CD4-positive, alpha-beta T cell treated with Interleukin-6 at 100 ng/mL for 8 hours (primary cell): Measurements from ENCODE around the gene IRS2.
A peak's percentile ranks its signal among the peaks of the same experiment; 100 is the strongest.

Experiments
- DNase-seq: peaks from one replicate; pipeline ENCODE4 v3.0.0-alpha.2; 2020; ENCODE audit warnings: mixed read lengths, low spot score

Gene IRS2

GRCh38 chr13:109807345-109807744 lies 21.0 kb upstream of the IRS2 start:
- no peak for DNase-seq

GRCh38 chr13:109804654-109805053 lies 18.3 kb upstream of the IRS2 start:
- no peak for DNase-seq

DNA sequence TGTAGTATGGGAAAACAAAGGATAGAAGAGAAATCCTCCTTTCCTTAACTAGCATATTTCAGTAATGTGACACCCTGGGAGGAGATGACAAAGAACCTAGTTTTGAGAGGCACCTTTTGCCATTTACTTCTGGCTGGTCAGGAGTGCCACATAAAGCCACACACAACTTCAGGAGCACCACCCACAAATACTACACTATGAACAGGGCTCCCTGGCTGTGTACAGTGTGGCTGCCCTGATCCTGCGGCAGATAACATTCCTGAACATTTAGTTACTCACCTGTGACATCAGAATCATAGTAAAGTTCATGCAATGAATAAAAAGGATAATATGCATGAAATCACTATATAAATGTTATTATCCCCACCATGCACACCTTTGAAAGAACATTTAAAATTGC lies 17.4 kb upstream of the IRS2 start:
- DNase-seq, result no peak

GRCh38 chr13:109802936-109803335 lies 16.6 kb upstream of the IRS2 start:
- DNase-seq, result no peak

DNA sequence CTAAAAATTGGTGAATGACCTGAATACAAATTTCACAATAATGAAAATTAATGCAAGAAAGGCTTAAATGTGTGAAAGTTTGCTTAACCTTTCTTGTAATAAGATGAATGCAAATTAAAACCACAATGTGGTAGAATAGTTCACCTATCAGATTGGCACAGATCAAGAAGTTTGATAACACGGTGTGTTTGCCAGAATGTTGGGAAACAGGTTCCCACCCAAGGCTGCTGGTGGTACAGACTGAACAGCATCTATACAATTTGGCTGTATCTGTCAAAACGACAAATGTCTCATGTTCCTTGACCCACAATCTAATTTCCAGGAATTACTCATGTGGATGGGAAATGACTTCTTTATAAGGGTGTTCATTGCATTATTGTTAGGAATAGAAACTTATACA lies 8.6 kb upstream of the IRS2 start:
- no peak for DNase-seq

DNA sequence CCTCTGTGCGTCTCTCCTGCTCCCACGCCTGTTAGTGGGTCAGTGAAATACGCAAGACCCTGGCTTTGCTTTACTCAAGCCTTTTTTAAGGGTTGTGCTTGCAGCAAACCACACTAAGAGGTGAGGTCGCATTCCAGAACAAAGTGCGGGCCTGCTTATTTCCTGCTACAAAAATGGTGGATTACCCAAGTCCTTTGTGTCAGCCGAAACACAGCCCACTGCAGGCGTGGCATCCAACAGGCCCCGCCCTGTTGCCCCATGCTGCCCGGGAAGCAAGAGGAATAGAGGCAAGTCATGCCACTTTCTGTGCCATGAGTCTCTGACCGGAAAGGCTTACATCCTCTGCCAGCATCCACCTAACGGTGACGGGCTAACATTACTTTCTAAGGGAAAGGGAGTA lies 7.7 kb upstream of the IRS2 start:
- DNase-seq, result no peak

DNA sequence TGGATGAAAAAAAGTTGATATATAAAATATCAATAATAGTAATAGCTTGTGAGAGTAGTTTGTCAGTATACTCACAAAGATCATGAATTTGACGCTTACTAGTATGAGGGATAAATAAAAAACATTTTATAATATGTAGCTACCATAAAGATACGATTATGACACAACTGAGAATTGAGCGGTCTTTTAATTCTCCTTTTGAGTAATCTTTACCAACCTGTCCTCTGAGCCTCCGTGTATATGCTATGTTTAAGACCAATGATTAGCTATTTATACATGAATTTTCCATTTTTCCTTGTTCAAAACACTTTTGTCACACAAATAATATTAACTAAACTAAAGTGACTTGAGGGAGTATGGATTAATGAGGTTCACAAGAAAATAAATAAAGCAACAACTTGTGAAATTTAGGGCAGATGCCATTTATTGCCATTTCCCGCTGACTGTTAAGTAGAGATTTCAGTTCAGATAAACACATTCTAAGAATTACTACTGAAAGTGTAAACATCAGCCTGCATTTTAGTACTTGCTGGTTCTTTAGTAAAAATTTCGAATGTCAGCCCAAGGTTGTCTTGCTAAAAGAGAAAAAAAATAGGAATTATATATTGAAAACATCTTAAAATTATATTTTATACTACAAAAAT lies 6.2 kb upstream of the IRS2 start:
- no peak for DNase-seq

DNA sequence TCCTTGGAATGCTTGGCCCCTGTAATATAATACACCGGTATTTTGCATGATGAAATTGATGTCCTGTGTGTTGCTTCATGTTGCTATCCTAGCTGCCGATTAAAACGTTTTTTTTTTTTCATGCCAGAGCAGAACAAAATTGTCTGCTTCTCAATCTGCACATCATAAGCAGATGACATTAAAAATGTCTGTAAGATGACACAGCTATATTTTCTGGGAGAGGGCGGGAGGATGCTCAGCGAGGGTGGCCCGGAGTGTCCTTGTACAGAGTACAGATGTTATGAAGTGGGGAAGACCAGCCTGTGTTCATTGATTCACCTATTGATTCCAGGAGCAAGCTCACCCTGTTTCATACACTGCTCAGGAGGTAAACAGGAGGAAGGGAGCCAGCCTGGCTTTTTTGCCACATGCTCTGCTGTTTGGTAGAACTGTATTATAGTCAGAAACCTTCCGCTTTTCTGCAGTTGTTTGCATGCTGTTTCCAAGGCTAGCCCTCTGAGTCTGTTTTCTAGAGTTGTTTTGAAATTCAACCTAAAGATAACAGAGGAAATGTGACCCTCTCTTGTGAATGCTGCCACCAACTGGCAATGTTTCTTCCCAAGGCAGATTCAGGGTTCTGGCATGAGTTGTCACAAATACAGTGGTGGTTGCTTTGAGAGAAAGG lies 4.7 kb upstream of the IRS2 start:
- DNase-seq, result peak; percentile 44

DNA sequence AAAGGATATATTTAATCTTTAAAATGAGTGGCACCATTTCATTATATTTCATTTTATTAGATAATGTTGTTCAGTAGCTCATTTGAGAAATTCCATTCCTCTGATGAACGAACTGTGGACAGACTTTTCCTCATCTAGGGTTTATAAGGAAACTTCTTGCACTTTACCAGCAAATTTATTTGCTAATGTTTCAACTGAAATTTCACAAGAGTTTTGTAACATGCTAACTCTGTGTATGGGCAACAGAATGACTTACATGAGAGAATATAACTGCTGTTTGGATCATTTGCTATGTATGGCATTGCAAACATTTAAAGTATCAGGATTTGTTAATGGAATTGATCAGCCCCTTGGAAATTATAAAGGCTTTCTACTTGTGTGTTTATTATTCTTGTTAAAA lies 3.7 kb upstream of the IRS2 start:
- no peak for DNase-seq

DNA sequence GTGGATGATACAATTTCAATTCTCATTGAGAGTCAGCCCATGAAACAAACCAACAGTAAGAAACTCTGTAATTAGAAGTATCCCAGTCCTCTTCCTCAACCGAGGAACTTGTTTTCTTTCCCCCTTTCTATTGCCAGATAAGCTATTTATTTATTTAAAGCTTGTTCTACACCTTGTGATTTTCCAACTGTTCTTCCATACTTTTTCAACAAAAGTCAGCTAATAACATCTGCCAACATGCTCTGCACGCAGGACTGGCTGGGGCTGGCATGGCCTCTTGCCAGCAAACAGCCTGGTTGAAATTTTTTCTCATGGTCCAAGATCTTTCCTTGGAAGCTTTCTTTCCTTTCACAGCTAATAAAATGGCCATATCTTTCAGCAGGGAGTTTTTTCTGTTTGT lies 2.9 kb upstream of the IRS2 start:
- no peak for DNase-seq

GRCh38 chr13:109788372-109789111 lies 2.2 kb upstream of the IRS2 start:
- DNase-seq, result no peak

DNA sequence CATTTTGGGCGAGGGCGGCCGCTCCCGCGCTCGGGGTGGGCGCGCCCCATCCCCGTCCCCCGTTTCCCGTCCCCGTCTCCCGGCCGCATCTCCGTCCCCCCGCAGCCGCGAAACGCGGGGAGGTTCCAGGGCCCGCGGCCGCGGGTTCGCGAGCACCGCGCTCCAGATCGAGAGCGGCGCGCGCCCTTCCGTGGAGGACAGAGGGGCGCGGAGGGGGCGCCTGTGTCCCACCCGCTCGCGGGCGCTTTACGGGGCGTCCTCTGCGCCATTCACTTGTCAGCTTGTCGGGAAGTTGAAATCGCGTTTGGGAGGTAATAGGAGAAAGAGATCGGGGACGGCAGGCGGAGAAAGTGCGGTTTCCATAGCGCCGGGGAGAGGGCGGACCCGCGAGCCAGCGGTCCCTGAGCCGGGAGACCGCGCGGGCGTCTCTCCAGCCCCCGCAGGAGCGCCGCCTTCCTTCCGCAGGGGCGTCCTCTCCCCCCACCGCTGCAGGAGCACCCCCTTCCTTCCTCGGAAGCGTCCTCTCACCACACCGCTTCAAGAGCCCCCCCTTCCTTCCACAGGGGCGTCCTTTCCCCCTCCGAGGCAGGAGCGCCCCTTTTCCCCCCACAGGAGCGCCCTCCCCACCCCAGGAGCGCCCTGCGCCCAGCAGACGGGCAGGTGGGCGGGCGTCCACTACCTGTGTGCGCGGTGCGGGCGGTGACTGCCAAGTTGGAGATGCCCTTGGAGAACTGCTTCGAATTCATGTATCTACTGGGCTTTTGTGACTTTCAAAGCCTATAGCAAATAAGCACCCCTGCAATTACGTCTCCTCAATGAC lies 962 bp upstream of the IRS2 start:
- no peak for DNase-seq

- DNase-seq, result no peak
Measured at GRCh38 chr13:109785892-109786450, 412 bp downstream of the IRS2 start.

DNA sequence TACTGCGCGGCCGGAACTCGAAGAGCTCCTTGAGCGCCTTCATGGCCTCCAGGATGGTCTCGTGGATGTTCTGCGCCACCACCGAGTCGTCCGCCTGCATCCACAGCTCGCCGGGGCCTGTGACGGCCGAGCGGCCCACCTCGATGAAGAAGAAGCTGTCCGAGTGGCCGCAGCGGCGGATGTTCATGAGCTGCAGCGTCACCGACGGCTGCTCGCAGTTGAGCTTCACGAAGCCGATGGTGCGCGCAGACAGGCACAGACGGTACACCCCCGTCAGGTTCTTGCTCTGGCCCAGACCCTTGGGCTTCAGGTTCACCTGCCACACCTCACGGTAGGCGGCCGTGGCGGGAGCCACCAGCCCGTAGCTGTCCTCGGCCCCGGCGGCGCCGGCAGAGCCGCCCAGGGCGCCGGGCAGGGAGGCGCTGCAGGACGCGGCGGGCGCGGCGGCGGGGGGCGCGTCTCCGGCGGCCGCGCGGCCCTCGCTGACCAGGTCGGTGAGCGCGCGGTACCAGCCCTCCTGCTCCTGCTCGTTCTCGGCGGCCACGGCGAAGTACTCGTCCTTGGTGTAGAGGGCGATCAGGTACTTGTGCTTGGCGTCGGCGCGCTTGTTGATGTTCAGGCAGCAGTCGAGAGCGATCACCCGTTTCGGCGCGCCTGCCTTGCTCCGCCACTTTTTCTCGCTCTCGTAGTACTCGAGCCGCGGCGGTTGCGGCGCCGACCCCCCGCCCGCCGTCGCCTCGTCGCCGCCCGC lies 1.1 kb downstream of the IRS2 start:
- peak; percentile 30 for DNase-seq

GRCh38 chr13:109784590-109785140 lies 1.7 kb downstream of the IRS2 start:
- DNase-seq, result peak; percentile 63

DNA sequence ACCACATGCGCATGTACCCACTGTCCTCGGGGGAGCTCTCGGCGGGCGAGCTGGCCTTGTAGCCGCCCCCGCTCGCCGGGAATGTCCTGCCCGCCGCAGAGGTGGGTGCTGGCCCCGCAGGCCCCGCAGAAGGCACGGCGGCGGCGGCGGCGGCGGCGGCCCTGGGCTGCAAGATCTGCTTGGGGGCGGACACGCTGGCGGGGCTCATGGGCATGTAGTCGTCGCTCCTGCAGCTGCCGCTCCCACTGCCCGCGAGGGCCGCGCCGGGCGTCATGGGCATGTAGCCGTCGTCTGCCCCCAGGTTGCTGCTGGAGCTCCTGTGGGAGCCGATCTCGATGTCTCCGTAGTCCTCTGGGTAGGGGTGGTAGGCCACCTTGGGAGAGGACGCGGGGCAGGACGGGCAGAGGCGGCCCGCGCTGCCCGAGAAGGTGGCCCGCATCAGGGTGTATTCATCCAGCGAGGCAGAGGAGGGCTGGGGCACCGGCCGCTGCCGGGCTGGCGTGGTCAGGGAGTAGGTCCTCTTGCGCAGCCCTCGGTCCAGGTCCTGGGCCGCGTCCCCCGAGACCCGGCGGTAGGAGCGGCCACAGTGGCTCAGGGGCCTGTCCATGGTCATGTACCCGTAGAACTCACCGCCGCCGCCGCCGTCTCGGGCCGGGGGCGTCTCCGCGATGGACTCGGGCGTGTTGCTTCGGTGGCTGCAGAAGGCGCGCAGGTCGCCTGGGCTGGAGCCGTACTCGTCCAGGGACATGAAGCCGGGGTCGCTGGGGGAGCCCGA lies 2.4 kb downstream of the IRS2 start:
- DNase-seq, result no peak

GRCh38 chr13:109783447-109783814 lies 3.0 kb downstream of the IRS2 start:
- DNase-seq, result no peak

GRCh38 chr13:109782823-109783431 lies 3.5 kb downstream of the IRS2 start:
- no peak for DNase-seq

- no peak for DNase-seq
Measured at GRCh38 chr13:109782066-109782822, 4.1 kb downstream of the IRS2 start.
